ENCODE data around the gene CA5A. TPM values are rescaled to one million over a fixed set of nuclear protein-coding genes. Genes with fewer than 3 reads are reported as not detected.
A peak's percentile ranks its signal among the peaks of the same experiment; 100 is the strongest.

The CA5A gene
- total and polyA plus RNA-seq, 9 of the 15 experiments (the other 6 are each of a cell fraction or from before 2014, with no cell fraction given): not detected

DNA sequence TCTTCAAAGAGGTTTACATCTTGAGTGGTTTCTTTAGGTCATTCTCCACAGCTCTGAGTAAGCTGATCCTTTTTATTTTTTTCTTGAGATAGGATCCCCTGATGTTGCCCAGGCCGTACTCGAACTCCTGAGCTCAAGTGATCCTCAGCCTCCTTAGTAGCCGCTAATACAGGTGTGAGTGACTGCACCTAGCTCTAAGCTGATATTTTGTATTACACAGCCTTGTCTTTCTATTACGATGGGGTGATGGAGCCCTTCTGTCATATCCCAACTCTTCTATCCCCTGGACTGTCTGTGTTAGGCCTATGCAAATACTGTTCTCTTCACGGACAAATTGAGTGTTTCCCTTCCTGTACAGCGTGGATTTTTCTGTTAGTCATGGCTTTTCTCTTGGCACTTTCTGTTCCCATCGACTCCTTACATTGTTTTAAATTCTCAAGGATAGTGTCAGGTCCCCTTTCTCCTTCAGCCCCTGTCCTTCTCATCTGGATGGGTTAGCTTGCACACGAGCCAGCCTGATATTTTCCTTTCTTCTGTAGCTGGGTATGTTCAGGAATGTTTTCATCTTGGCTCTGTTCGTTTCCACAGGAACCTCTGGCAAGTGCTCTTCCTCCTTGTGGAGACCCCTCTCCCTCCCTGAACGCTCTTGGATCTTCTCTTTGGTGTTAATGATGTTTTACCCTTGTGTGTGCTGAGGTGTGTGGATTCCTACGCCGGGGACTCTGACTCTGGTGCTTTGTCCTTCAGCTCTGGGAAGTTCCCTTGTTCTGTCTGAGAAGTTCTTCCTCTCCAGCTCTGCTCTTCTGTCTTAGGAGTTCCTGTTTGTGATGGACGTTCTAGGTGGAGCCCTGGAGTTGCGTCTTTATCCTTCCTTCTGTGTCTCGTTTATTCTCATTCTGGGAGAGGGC lies 17.2 kb upstream of the CA5A start:
- Histone ChIP-seq H2AFZ (ENCODE audit: low read depth, low read length) (no peak overlapping the region), H3K9me1 (ENCODE audit: control insufficient read depth, insufficient read depth, low read length) (peaks cover 5% of the 10 kb centered on the region), H3K36me3 (ENCODE audit: control insufficient read depth, insufficient read depth, low read length) (peaks cover 36% of the 10 kb centered on the region; the same call in 2 of the 3 replicates), H4K20me1 (replicated peaks; ENCODE audit: control insufficient read depth, insufficient read depth, low read length) (no peaks in the 10 kb centered on the region), H3K4me2 (ENCODE audit: insufficient read depth, low read length) (peak overlapping the region; percentile 10; the same call in 1 of the 2 replicates), H3K27me3 (ENCODE audit: control insufficient read depth in 2 of 2, insufficient read depth in 2 of 2, low read length in 2 of 2) (no peaks in the 10 kb centered on the region), H3K9ac (ENCODE audit: insufficient read depth in 1 of 2, low read depth in 2 of 2, low read length in 2 of 2) (peak overlapping the region in 1 of 2 experiments; percentile 36; a peak in 3 of 4 replicates), H3K4me1 (replicated peaks in 1 of 2; ENCODE audit: control insufficient read depth in 2 of 2, insufficient read depth in 2 of 2, low read length in 2 of 2) (peaks cover 40 to 58% of the 10 kb centered on the region in 2 experiments), H3K4me3 (no peak overlapping the region), H3K27ac (ENCODE audit: extremely low read depth, low read depth, low read length) (peak overlapping the region; percentile 40; the same call in 2 of the 3 replicates), H3K9me3 (replicated peaks; ENCODE audit: control insufficient read depth, insufficient read depth, low read depth, low read length) (no peaks in the 10 kb centered on the region), H3K79me2 (ENCODE audit: control insufficient read depth, insufficient read depth, low read length) (peaks cover 66% of the 10 kb centered on the region)
- BruUV-seq (replicated peaks): no TSS peak
- ChIA-PET POLR2A (interaction anchor here (0.7 to 1.5 kb wide), 3 partner anchors 8 to 195 kb away, joined by 3 to 5 read pairs (median 5); no protein-coding TSS in a partner anchor), CTCF (ENCODE audit: low intra/inter-chr PET ratio) (no interaction called here)
- TF ChIP-seq NCOA6 (IDR thresholded peaks at IDR 0.05) (no peak), TGIF2 (CRISPR knock-in tag; IDR thresholded peaks at IDR 0.05) (no peak), SPI1 (IDR thresholded peaks at IDR 0.05; ENCODE audit: borderline replicate concordance, low read depth, low read length) (0 out of 2 replicates have a peak, but pooled peaks have one; percentile 7), TAF1 (IDR thresholded peaks at IDR 0.05; ENCODE audit: control insufficient read depth, extremely low read depth, insufficient read depth, low read length, severe bottlenecking) (no peak), CHD2 (IDR thresholded peaks at IDR 0.05; ENCODE audit: low read depth, low read length) (no peak), CREBBP (IDR thresholded peaks at IDR 0.05; ENCODE audit: low read depth, low read length) (no peak), HMGN3 (IDR thresholded peaks at IDR 0.05; ENCODE audit: borderline replicate concordance, extremely low read depth, insufficient read length, low read depth, low read length) (no peak)
- intact Hi-C loops (cut with micrococcal nuclease) (no loop called here), in situ Hi-C loops (cut with MboI) (no loop called here)
- ATAC-seq: no peak
- 75% methylated on average over 13 of the region's 15 CpGs for WGBS (ENCODE audit: insufficient coverage, low coverage, missing lambda C conversion rate)
- no peak for DNase-seq (ENCODE audit: extremely low read depth in 1 of 4, low spot score in 3 of 4)
- no peak for FAIRE-seq

Data from K562 (cell line).